Subcutaneous adipose tissue (tissue), 4 donors: ENCODE measurements around the gene ESAM. TPM values are rescaled to one million over a fixed set of nuclear protein-coding genes. Genes with fewer than 3 reads are reported as not detected.

ENCODE experiments used
- CTCF ChIP-seq: fragments of 450-650 bp; IDR thresholded peaks from one replicate; pipeline ENCODE4 v1.5.1; 2016; ENCODE audit warnings: low read depth, mild to moderate bottlenecking, control low read depth, antibody characterized with exemption, moderate library complexity
- total RNA-seq, 4 donors: library from RNA; depleted of rRNA; stranded (reverse); fragments of >200 nt; gene quantifications; one replicate each; pipeline ENCODE4 v1.1.0, GENCODE V29; 2016

Gene ESAM
- total RNA-seq, 4 donors from 2014 or later, result 15.0 to 82.7 (median 38.6) TPM

GRCh38 chr11:124800226-124800929 is 38.3 kb upstream of the ESAM start, which contains the start of gene MSANTD2:
Gene MSANTD2 (minus strand): TSS chr11:124800406. CDS start chr11:124800380, 26 bp downstream.
- TF ChIP-seq CTCF, result no peak

- TF ChIP-seq CTCF, result no peak
These were observed 37.5 kb upstream of the ESAM start for GRCh38 chr11:124799348-124800225.

DNA sequence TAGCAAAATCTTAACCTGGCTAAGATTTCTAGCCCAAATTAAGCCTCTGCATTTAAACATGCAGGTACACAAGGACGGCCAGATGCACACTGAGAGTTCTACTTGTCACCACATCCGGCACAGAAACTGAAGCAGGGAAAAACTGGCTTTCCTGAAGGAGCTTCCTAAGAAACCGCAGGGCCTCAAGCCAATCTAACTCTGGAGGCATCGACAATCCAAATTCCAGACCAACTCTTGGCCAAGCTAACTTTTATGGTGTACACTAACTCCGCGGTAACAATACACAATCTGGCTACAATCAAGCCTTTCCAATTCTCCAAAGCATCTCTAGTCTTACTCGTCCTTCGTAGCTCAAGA is 36.9 kb upstream of the ESAM start:
- no peak for TF ChIP-seq CTCF

DNA sequence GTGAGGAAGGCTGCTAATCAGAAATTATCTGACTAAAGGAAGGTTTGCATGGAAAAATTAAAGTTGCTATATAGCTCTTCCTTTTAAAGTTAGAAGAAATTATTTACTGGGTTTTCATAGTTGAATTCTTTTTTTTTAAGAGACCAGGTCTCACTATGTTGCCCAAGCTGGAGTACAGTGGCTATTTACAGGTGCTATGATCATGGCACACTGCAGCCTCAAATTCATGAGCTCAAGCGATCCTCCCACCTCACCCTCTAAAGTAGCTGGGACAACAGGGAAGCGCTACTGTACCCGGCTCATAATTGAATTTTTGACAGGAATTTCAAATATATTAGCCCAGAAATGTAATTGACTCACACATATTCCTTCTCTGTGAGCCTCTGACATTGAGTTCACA is 34.2 kb upstream of the ESAM start:
- no peak for TF ChIP-seq CTCF

GRCh38 chr11:124793466-124794278 is 31.6 kb upstream of the ESAM start:
- no peak for TF ChIP-seq CTCF

- no peak for TF ChIP-seq CTCF
These were observed 29.7 kb upstream of the ESAM start for GRCh38 chr11:124791626-124792341.
